ENCODE data around the gene NOL12.

GRCh38 chr22:37677493-37677974 is 8.6 kb upstream of the NOL12 start:
- TF ChIP-seq CTCF (IDR thresholded peaks at IDR 0.05; ENCODE audit: poor library complexity, severe bottlenecking) (no peak), EZH2 (IDR thresholded peaks at IDR 0.05; ENCODE audit: borderline replicate concordance, insufficient read depth, low read length, poor library complexity, severe bottlenecking) (no peak), POLR2AphosphoS5 (IDR thresholded peaks at IDR 0.05) (no peak), RAD21 (conservative IDR thresholded peaks at IDR 0.05) (no peak), REST (IDR thresholded peaks at IDR 0.05; ENCODE audit: borderline replicate concordance) (no peak), MXI1 (conservative IDR thresholded peaks at IDR 0.05; ENCODE audit: poor library complexity, severe bottlenecking) (no peak)
